Stimulated activated CD4-positive, alpha-beta T cell treated with anti-CD3 and anti-CD28 coated beads, TNF-alpha, amount 100 ng/mL, for 4 hours (primary cell): ENCODE measurements around the gene TRPC4AP.
"Not testable (repeated sequence)": the region's sequence is repeated elsewhere in the genome, so short reads cannot be mapped to it uniquely, and the experiment has no call there.

Experiments
- DNase-seq, 3 experiments: peaks; one replicate each; pipeline ENCODE4 v3.0.0-alpha.2; 2020; ENCODE audit warnings: low read depth in 3 of 3

TRPC4AP gene

DNA sequence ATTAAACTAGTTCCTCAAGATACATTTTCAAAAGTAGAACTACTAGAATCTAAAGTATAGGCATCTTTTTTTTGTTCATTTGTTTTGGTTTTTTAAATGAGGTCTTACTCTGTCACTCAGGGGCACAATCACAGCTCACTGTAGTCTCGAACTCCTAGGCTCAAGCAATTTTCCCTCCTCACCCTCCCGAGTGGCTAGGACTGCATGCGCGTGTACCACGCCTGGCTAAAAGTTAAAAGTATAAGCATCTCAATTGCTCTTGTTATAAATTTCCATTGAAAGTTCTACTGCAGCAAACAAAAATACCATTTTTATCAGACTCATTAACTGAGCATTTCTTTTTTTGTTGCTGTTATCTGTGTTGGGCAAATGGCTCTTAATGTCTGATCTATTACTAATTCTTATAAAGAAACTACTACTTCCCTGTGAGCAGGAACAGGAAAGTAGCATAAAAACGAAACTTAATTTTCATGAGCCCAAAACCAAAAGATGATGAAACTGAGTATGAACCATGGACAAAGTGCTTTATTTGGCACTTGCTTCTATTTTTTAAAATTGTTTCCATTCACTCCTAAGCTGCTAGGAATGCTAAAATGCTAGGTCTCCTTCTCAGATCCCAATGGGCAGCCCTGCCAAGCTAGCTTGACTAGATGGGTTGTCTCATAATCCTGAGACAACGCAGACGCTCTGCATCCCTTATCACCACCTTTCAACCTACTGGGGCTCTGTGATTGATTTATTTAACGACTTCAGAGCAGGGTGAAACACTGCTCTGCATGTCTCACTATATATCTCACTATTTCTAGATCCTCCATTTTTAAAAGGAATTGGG lies 36.9 kb downstream of the TRPC4AP start:
- no peak for DNase-seq

DNA sequence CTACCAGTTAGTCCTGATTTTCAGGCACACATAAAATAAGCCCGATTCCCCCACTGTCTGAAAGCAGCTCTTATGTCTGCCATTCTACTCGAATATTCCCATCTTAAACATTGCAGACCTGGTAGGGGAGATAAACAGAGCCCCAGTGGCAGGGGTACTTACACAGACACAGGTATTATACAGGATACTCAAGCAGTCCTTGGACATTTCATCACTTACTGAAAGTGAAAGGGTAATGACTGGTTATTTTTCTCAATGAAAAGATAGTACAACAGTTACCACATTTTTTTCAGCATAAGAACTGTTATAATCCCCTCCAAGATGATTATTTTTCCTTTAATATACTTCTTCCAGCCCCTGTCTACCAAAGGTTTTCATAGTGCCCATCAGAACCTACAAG lies 37.8 kb downstream of the TRPC4AP start:
- no peak for DNase-seq

DNA sequence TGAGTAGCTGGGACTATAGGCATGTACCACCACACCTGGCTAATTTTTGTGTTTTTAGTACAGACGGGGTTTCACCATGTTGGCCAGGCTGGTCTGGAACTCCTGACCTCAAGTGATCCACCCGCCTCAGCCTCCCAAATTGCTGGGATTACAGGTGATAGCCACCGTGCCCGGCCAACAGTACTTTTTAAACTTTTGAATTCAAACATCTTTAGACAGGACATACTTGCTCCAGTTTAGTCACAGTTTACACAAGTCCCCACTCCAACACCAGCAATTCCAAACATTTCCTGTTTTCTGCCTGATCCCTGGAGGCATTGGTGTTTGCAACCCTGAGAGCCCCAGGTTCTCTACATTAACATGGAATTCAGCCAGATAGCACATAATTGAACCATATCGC lies 40.0 kb downstream of the TRPC4AP start:
- DNase-seq = not testable (repeated sequence)

DNA sequence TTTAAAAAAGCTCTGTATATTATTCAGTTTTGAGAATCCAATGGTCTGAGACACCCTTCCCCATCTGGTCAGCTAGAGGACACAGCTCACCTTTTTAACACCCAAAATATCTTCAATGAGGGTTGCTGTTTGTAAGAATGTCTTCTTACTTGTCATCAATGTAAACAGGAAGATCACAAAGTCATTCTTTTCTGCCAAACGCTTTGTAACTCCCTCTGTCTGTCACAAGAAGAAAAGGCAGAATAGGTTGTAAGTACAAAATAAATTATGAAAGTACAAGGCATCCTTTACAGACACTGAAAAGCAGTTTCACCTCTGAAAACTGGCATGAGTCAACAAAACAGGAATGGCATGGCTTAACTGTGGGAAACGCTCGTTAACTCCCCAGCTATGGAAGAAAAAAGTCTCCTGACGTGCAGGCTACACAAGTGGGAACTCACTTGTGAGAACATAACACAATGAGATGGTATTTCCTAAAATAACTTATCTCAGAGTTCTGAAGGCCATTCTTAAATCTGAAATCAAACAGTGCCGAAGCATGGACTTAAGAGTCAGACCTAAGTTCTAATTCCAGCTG lies 42.7 kb downstream of the TRPC4AP start:
- DNase-seq = no peak

DNA sequence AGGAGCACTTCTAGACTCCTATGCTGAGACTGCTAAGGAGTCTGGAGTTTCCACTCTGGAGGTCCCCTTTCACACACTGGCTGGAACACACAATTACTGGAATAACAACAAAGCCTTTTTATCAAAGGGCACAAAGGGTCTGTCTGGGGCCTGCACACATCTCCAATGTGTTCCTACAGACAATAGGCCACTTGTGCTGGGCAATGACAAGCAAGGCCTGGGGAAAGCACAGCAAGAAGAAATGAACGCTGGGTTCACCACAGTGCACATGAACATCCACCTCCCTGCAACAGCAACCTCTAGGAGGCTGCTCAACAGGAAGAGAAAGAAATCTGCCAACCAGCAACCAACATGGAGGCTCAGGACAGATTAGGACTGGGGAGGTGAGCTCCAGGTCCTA lies 43.9 kb downstream of the TRPC4AP start:
- no peak for DNase-seq

DNA sequence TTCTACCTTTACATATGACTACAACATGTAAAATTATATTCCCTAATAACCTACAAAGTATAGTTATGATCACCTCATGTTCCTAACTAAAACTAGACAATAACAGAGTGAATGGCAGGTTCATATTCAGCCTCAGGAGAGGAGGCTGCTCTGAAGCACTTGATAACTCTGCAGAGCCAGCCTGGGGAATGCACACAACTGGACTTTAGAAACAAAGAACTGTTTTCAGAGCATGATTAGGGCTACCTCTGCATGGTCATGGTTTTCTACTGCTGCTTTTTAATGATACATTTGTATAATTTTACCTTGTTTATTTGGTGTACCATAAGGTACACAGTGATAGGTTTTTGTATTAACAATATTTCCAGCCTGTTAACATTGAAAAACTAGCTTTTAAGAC lies 50.3 kb downstream of the TRPC4AP start:
- no peak for DNase-seq

DNA sequence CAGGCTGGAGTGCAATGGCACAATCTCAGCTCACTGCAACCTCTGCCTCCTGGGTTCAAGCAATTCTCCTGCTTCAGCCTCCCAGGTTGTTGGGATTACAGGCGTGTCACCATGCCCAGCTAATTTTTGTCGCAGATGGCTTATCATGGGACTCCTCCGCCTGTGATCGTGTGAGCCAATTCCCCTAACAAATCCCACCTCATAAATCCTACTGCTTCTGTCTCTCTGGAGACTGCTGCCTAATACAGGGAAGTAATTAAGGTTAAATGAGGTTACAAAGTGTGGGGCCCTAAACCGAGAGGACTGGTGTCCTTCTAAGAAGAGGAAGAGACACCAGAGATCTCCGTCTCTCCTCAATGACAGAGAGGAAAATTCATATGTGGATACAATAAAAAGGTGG lies 52.0 kb downstream of the TRPC4AP start:
- no peak for DNase-seq

DNA sequence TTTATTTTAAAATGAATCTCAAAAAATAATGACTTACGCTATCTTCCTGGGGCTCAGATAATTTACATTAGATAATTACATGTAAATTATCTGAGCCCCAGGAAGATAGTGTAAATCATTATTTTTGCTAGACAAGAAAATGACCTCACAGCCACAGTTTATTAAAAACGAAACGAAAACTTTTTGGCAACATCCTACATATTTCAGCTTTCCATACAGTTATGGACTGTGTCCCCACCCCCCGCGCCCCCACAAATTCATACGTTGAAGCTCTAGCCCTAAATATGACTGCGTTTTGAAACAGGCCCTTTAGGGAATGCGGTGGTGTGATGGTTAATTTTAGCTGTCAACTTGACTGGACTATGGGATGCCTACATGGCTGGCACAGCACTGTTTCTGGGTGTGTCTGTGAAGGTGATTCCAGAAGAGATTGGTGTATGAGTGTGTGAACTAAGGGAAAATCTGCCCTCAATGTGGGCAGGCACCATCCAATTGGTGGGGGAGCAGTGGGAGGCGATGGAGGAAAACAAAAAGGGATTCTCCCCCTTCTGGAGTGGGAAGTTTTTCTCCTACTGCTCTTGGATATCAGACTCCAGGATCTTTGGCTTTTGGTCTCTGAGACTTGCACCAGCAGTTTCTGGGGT lies 52.6 kb downstream of the TRPC4AP start:
- no peak for DNase-seq

DNA sequence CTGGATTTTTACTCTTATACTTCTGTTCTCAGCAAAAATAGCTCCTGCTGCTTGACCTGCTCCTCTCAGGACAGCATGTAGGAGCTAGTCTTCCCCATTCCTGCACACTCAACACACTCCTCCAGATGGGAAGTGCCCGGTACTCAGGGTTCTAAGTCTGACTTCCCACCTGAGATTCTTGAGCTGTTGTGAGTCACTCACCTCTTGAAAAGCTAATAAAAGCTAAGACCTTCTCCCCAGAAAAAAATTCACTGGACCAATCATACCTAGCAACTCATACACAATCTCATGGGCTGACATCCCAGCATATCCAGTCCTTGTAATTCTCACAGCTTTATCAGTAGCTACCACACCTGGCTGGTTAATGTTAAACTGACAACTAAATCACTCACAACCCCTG lies 53.5 kb downstream of the TRPC4AP start:
- DNase-seq = no peak

DNA sequence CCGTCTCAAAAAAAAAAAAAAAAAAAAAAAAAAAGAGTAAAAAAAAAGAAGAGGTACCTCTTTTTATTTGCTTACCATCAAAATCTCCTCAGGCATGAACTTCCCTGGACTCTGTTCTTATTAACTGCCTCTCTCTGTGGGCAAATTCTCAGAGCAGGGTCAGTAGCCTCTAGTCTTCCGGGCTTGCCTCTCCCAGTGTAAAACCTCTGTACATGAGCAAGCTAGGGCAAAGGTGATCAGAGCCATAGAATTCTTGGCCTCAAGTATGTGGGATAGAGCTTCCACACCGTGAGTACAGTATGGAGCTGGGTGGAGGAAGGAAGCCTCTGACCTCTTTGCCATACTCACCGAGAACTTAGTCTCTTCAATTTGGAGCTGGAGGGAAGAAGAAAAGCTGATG lies 58.5 kb downstream of the TRPC4AP start:
- DNase-seq = no peak

DNA sequence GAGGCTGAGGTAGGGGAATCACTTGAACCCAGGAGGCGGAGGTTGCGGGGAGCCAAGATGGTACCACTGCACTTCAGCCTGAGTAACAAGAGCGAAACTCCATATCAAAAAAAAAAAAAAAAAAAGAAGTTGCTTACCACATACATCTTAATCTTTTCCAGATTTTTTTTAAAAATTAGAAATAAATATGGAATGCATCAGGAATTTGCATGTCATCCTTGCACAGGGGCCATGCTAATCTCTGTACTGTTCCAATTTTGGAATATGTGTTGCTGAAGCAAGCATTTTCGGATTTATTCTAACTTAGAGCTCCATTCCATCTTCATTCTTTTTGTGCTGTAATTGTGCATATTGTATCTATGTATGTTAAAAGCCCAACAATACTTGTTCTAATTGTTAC lies 62.5 kb downstream of the TRPC4AP start:
- DNase-seq = no peak

DNA sequence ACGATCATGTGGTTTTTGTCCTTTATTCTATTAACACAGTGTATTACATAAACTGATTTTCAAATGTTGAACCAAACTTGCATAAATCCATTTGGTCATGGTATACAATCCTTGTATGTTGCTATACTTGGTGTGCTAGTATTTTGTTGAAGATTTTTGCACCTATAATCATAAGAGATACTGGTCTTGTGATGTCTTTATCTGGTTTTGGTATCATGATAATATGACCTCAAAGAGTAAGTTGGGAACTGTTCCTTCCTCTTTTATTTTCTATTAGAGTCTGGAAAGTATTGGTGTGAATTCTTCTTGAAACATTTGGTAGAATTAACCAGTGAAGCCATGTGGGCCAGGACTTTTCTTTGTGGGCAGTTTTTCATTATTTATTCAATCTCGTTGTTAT lies 65.3 kb downstream of the TRPC4AP start:
- no peak for DNase-seq

DNA sequence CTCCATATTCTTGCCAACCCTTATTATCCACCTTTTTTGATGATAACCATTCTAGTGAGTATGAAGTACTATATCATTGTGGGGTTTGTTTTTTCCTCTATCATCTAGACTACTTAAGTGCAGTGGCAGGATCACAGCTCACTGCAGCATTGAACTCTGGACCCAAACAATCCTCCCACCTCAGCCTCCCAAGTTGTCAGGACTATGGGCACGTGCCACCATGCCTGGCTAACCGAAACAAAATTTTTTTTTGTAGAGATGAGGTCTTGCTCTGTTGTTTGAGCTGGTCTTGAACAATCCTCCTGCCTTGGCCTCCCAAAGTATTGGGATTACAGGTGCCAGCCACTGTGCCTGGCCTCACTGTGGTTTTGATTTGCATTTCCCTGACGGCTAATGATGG lies 67.5 kb downstream of the TRPC4AP start:
- DNase-seq = no peak

DNA sequence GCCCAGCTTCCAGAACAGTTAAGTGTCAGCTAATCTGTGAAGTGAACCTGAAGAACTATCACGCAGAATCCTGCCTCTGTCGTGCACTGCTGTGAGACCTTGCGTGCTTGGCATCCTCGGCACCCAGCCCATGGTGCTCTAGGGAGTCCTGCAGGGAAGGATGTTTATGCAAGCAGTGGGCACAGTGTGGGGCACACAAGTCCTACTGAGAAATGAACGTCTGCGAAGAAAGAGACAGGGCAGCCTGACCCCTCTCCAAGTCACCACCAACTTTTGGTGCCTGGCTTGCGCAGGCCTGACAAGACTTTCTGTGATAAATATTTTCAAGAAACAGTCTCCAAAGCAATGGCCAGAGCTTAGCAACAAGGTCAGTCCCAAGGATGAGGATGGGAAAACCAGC lies 69.0 kb downstream of the TRPC4AP start:
- no peak for DNase-seq

DNA sequence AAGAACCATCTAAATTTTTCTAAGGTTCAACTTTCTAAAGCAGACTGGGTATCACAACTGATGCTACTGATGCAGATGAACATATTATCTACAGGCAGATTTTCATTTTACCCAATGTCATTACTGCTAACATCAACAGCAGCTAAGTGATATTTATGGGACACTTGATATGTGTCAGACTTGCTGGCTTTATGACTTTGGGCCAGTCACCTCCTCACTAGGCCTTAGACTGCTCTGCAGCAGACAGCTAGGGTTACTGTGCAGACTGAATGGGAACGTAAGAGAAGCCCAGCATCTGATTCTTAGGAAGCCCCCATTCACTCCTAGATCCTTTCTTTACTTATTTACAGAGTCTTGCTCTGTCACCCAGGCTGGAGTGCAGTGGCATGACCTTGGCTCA lies 70.8 kb downstream of the TRPC4AP start:
- no peak for DNase-seq

DNA sequence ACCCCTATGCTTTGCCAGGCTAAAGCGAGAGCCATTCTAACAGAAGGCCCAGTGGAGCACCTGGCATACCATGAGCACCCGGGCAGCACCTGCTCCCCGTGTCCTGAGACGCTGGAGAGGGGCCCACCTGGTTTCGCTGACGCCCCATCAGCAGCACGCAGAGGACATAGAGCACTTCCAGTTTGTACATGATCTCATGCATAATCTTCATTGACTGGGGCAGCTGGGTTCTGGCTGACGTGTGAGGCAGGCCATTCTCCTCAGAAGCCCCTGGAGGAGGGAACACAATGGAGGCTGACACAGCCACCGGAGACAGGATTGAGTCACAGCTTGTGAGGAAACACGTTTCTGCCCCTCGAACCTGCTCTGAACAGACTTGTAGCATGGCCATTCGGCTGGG lies 71.5 kb downstream of the TRPC4AP start:
- no peak for DNase-seq

DNA sequence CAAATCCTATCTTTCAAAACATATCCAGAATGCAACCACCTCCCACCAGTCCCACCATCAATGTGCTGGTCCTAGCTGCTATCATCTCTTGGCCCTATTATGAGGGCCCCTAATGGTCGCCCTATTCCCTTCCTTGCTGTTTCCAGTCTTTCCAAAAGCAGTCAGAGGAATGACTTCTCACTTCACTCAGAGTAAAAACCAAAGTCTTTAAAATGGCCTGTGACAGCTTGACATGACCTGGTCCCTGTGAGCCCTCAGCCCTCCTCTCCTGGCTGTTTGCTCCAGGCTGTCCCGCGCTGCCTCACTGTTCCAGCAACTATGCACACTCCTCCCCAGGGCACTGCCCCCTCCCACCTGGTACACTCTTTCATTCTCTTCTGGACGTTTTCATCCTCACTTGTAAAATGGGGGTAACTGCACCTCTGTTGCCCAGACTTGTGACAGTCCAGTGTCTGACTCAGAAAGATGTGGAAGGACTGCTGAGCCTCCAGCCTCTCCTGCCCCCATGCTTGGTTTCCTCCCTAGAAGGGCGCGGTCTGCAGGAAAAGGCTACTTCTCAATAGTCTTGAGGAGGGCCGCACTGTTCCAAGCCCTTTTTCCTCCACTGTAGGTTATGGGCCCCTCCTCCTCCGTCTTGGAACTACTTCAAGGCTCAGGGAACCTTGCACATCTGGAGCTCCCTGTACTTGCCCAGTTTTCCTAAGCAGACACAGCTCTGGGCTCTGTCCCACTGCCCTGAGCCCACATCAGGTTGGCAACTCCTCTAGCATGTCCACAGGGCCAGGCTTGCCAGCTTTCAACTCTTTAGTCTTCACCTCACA lies 72.3 kb downstream of the TRPC4AP start:
- DNase-seq = no peak

DNA sequence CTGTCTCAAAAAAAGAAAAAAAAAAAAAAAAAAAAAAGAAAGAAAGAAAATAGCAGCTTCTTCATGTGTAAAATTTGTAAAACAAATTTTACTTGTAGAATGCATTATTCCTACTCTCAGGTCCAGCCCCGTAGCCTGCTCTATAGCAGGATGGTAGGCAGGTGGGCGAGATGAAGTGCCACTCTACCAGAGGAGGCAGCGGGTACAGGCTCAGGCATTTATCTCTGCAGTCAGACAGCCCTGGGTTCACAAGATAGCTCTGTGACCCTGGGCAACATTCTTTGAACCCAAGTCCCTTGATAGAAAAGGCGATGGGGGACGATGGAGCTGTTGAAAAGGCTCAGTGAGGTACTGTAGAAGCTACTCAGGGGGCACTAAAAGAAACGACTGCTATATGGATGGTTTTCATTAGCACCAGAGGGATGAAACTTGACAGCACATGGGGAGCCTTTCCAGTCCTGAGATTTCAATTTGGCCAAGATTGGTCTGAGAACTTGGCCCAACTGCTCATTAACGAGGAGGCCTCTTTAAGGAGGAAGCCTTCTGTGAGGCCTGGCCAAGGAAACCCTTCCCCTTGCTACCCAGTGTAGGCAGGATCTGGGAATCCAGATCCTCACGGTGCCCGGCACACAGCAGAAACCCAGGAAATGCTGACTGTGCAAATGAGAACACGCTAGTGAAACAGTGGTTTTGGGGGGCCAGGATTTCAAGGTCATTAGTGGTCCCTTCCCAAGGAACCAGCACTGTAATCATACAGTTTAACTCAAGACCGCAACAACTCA lies 73.8 kb downstream of the TRPC4AP start:
- no peak for DNase-seq

DNA sequence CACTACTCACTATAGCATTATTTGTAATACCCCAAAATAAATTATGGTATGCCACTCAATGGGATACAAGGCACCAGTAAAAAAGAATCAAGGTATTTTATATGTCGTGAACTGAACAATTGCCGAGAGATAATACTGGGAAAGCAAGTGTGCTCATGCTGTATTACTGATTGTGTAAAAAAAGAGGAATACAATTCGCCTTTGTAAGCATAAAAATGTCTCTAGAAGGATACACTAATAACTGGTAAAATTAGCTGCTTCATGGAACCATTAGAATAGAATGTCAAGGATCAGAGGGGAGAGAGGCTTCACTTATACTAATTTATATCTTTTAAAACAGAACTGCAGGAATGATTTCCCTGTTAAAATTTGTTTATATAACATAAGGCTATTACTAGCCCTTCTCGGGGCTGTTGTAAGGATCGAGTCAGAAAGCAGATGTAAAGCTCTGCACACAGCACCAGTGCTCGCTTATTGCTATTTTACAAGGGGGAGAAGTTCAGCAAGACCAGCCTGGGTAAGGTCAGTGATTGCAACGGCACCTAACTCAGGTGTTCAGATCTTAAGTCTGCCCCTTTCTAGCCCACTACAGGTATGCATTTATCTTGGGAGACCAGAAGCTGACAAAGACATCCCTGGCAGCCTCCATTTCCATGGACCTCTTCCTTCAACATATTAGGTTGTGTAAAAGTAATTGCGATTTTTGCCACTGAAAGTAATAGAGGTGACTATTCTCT lies 75.3 kb downstream of the TRPC4AP start:
- DNase-seq = no peak

DNA sequence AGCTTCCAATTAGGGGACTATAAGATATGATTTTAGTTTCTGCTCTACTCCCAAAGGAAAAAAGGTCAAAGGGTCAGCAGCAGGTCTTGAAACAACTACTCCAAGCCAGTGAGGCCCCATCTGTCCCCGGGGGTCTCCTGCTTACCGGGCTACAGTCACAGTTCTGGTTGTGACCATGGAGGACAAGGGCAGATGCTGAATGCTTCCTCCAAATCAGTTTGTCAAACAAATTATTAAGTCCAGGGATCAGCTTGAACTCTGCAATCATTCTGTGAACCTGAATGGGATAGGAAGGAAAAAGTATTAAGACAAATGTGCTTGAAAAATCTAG lies 76.8 kb downstream of the TRPC4AP start:
- DNase-seq = no peak

DNA sequence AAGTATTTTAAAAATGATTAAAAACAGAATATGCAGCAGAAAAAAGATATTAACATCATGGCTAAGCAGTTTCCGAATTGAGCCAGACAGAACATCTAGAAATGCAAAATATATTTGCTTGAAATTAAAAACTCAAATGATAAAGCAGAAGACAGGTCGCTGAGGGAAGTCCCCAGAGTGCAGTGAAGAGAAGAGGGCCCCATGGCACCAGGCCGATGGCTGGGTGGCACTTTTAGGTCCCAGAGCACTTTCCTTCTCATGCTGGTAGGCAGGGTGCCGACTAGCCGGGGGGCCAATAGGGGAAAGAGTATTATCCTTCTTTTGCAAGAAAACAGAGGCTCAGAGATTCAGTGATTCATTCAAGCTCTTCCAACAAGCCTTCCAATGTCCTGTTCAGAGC lies 78.1 kb downstream of the TRPC4AP start:
- no peak for DNase-seq
